Sciatic nerve (tissue), 2 donors: ENCODE measurements around the gene GBP2. TPM values are rescaled to one million over a fixed set of nuclear protein-coding genes. Genes with fewer than 3 reads are reported as not detected.

ENCODE experiments used
- ATAC-seq: fragments of 200-7000 bp; cut with Tn5 transposase; one replicate; pipeline ENCODE4 v1.9.1; 2020; ENCODE audit warnings: mild to moderate bottlenecking, moderate library complexity
- DNase-seq: peaks from one replicate; pipeline ENCODE4 v3.0.0-alpha.2; 2020; ENCODE audit warnings: low spot score
- intact Hi-C: fragments of 100-400 bp; cut with DNase I; formaldehyde crosslinking; loops from one replicate; pipeline ENCODE4 v1.14.2; 2022
- total RNA-seq: library from RNA; stranded (reverse); fragmentation: NEBNext Ultra II Directional; extraction: Animal tissue kit (Norgen Biotek cat#: 25700); gene quantifications from one replicate; pipeline ENCODE4 v1.2.1, GENCODE V29; 2021
- donor health status: DM: no; HTN: no; CAD: no.
- donor health status: DM: no; HTN: no; CAD: no.

GBP2 gene, protein sequence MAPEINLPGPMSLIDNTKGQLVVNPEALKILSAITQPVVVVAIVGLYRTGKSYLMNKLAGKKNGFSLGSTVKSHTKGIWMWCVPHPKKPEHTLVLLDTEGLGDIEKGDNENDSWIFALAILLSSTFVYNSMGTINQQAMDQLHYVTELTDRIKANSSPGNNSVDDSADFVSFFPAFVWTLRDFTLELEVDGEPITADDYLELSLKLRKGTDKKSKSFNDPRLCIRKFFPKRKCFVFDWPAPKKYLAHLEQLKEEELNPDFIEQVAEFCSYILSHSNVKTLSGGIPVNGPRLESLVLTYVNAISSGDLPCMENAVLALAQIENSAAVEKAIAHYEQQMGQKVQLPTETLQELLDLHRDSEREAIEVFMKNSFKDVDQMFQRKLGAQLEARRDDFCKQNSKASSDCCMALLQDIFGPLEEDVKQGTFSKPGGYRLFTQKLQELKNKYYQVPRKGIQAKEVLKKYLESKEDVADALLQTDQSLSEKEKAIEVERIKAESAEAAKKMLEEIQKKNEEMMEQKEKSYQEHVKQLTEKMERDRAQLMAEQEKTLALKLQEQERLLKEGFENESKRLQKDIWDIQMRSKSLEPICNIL
- 80.0 TPM for total RNA-seq

DNA sequence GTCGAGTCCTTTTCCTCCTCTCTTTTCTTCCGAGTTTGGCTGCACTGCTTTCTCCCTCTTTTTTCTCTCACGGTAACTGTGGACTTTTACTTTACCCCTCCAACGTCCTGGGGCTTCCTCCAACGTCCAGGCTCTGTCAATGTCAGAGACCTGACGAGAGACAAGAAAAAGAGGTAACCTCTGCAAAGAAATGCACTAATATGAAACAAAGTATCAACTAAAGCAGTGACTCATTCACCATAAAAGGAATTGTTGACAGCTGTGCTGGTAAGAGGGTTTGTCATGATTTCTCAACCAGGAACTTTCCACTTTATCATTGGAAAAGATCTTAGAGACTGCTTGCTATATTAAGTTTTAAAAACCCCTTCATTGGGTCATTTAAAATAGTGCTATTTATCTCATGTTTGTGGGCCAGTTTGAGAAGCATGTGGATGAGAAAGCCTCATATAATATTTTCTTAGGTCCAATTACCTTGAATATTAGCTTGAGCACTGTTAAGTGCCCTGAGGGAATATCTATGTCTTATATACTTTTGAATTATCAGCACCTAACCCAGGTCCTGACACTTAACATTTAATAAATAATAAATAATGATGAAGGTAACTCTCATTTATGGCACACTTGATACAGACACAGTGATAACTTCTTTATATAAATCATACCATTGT lies at the start of gene GBP2:
GBP2 (minus strand) TSS at position 202 of the 668 bp plus-strand sequence. CDS start 4,148 bp downstream, outside the sequence.
- ATAC-seq = peak; percentile 91
- DNase-seq = no peak
- intact Hi-C loops = no loop called here

DNA sequence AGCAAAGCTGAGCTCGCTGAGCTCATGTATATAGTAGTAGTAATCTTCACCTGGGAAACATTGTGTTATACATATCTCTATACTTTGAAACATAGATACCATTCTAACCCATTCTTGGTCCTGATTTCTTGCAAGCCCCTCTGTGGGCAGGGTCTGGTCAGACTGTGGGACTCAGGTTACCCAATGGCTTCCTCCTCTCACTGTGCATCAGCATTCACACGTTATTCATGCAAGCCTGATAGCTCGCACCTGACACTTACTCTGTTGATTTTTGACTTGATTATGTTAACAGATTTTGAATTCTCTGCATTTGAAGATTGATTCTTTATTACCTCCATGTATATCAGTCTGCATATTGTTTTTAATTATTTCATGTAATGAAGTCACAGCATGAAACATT lies 48.6 kb upstream of the GBP2 start:
- no peak for ATAC-seq
- no peak for DNase-seq
- intact Hi-C loops = no loop called here

DNA sequence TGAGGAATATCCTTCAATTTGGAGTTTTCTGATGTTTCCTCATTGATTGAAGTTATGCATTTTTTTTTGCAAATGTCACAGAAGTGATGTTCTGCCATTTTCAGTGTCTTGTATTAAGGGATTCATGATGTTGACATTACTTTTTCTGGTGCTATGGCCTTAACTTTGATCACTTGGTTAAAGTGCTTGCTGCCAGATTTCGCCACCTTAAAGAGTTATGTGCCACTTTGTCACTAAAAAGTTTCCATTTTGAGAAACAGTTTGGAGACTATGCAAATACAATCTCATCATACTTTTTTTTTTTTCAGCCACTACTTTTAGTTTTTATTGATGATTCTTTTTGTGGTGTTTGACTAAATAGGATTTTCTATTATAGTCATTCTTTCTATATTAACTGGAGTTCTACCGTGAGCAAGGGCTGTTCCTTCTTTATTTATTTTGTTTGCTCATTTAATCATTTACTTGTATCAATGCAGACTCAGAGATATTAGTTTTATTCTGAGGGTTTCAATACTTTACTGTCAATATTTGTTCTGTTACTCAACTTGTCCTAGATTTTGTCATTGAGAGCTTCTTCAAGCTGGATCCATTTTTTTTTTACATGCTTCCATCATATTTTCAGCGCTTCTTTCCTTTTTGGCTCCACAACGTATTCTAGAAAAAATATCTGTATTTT lies 46.7 kb upstream of the GBP2 start:
- ATAC-seq (no peak), DNase-seq (no peak)
- intact Hi-C loops = no loop called here

DNA sequence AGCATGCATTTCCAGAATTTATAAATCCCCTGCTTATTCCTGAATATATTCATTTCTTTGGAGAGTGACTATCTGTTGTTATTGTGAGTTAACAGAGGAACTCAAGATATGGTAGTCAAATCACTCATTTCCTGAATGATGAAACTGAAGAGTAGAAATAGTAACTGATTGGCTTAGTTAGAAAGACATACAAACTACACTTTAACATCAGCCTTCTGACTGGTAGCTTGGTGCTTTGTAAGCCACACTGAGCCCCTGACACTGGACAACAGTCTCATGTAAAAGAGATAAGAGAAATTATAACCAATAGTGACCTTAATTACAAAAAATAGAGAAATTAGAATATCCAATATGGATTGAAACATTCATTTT lies 45.1 kb upstream of the GBP2 start:
- intact Hi-C loops = no loop called here
- ATAC-seq (no peak), DNase-seq (no peak)

DNA sequence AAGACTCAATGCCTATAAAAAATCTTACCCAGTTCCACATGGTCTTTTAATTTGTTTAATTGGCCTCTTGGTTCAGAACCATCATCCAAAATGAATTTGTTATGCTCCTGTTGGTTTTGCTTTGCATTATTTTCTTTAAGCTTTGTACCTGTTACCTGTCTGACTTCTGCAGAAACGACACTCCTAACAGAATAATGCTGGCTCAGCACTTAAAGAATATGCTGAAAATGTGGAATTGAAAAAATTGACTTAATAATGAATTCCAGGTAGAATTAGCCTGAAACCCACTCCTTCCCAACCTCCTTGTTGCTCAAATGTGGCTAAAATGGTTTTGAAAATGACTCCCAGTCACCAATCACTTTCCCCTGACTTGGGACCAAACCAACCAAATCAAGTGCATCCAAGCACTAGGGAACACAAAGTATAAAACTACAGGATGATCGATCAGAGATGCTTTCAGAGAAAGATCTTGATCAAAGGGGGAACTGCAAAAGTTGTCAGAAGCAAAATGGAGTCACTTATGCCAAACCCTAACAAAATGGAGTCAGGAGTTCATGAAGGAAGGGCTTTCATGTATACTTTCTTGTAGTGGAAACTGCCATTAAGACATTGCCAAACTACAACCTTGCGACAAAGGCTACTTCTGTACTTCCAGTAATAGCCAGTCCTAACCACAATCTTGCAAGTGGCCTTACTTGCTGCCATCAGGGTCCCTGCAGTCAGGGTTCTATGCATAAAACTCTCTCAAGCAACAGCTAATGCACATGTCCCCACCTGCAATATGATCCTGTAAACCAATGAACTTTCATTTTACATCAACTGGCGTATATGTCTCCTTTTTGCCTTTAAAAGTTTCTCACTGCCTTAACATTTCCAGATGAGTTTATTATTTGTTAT lies 44.5 kb upstream of the GBP2 start:
- ATAC-seq (no peak), DNase-seq (no peak)
- intact Hi-C loops = no loop called here

- ATAC-seq (no peak), DNase-seq (no peak)
- intact Hi-C loops = no loop called here
Observed at GRCh38 chr1:89169166-89169565, 43.3 kb upstream of the GBP2 start.

DNA sequence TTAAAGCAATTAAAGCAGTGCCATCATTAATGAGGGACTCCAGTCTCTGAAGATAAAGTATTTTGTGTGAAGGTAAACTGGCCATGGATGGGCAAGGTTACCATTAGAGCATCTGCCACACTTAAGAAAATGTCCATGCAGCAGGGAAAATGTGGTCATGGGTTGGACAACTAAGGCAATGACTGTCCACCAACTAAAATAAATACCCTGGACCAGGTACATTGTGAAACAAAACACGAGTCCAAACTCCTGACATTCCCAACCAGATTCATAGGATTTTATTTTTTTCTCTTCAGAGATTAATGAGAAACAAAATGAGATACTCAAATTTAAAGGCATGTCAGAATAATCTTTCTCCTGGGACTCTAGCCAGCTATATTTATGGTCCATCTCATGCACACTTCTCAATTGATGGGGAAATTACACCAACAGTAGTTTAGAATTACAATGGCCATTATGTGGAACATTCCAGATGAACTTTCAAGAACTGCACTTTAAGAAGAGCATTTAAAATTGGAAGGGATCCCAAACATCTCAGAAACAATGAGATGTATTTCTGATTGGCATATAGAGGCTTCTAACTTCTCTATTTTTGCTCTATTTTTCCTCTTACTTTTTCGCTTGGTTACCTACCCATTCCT lies 41.8 kb upstream of the GBP2 start:
- DNase-seq (no peak), ATAC-seq (no peak)
- intact Hi-C loops = no loop called here

DNA sequence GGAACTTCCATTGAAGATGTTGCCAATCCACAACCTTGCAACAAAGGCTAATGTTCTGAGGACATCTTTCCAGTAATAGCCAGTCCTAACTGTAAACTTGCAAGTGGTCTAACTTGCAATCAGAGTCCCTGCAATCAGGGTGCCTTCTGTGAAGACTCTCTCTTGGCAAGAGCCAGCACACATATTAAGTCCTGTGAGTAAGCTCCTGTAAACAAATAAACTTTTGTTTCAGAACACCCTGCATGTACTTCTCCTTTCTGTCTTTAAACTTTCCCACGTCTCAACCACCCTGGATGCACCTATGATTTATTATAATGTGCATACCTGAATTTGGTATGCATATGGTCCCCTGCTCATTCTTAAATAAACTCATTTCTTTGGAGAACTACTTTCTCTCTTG lies 40.8 kb upstream of the GBP2 start:
- no peak for ATAC-seq
- no peak for DNase-seq
- intact Hi-C loops = no loop called here

- intact Hi-C loops = no loop called here
- DNase-seq = no peak
- ATAC-seq = no peak
Observed at GRCh38 chr1:89165811-89166210, 39.9 kb upstream of the GBP2 start.

DNA sequence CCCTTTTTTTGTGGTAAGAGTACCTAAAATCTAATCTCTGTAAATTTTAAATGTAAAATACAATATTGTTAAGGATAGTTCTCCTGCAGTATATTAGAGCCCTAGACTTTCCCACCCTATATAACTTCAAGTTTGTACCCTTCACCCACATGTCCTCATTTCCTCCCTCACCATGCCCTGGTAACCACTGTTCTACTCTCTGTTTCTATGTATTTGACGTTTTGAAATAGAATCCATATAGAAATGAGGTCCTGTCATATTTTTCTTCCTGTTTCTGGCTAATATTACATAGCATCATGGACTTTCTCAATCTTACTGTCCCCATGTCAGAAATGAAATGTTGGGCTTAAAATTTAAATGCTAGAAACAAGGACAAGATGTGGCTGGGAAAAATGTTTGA lies 25.1 kb upstream of the GBP2 start:
- ATAC-seq = no peak

GRCh38 chr1:89149976-89150375 lies 24.1 kb upstream of the GBP2 start:
- no peak for DNase-seq
- intact Hi-C loops = no loop called here
- no peak for ATAC-seq

More for the DNA sequence above, 25.1 kb upstream of the GBP2 start:
- no peak for DNase-seq
- intact Hi-C loops = no loop called here

- DNase-seq = no peak
- peak; percentile 90 for ATAC-seq
Observed at GRCh38 chr1:89149229-89149628, 23.3 kb upstream of the GBP2 start.

GRCh38 chr1:89147678-89148658 lies 22.1 kb upstream of the GBP2 start:
- peak; percentile 55 for ATAC-seq
- DNase-seq = no peak
- intact Hi-C loops = no loop called here

More at GRCh38 chr1:89149229-89149628, 23.3 kb upstream of the GBP2 start:
- intact Hi-C loops = no loop called here

DNA sequence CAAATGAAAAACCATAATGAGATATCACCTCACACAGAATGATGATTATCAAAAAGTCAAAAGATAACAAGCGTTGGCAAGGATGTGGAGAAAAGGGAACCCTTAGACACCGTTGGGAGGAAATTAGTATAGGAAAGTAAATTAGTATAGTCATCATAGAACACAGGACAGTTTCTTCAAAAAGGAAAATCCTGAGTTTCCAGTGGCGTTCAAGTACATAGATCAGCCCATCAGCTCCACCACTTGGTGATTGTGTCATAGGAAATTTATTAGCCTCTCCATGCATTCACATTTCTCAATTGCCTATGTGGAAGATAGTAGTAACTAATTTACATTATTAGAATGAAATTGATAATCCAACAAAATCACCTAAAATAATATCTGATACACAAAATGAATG lies 20.8 kb upstream of the GBP2 start:
- ATAC-seq (no peak), DNase-seq (no peak)
- intact Hi-C loops = no loop called here

DNA sequence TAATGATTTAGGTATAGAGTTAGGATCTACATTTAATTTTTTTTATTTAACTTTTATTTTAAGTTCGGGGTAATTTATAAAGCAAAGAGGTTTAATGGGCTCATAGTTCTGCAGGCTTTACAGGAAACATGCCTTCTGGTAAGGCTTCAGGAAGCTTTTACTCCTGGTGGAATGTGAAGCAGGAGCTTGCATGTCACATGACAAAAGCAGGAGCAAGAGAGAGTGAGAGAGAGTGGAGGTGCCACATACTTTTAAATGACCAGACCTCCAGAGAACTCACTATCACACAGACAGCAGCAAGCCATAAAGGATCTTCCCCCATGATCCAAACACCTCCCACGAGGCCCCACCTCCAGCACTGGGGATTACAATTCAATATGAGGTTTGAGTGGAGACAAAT lies 17.6 kb upstream of the GBP2 start:
- ATAC-seq (no peak), DNase-seq (no peak)
- intact Hi-C loops = no loop called here

GRCh38 chr1:89142160-89142559 lies 16.2 kb upstream of the GBP2 start:
- no peak for DNase-seq
- no peak for ATAC-seq
- intact Hi-C loops = no loop called here

- DNase-seq (no peak), ATAC-seq (no peak)
- intact Hi-C loops = no loop called here
Observed at GRCh38 chr1:89133747-89134146, 7.8 kb upstream of the GBP2 start.
